SK-N-SH treated with all-trans-retinoic acid at 6 μM for 48 hours (cell line): ENCODE measurements around the gene F7.

Experiments
- GLIS3 ChIP-seq: fragments of 250-450 bp; sonication (Bioruptor Pico); IDR thresholded peaks from 2 replicates; pipeline ENCODE4 v1.5.0; 2020; ENCODE audit warnings: mild to moderate bottlenecking, moderate library complexity
- OSR1 ChIP-seq: fragments of 250-450 bp; sonication (Bioruptor Pico); IDR thresholded peaks from 2 replicates; pipeline ENCODE4 v1.8.0; 2022; ENCODE audit warnings: moderate library complexity, mild to moderate bottlenecking, inconsistent platforms
- PATZ1 ChIP-seq: fragments of 250-450 bp; sonication (Bioruptor Pico); IDR thresholded peaks from 2 replicates; pipeline ENCODE4 v1.8.0; 2020; ENCODE audit warnings: mild to moderate bottlenecking, moderate library complexity, borderline replicate concordance
- RARB ChIP-seq: fragments of 250-450 bp; sonication (Bioruptor Pico); IDR thresholded peaks from 2 replicates; pipeline ENCODE4 v1.8.0; 2021; ENCODE audit warnings: mild to moderate bottlenecking, moderate library complexity
- ZC3H10 ChIP-seq: fragments of 250-450 bp; sonication (Bioruptor Pico); IDR thresholded peaks from 2 replicates; pipeline ENCODE4 v1.5.1; 2021; ENCODE audit warnings: mild to moderate bottlenecking, moderate library complexity
- ZFP3 ChIP-seq: fragments of 250-450 bp; sonication (Bioruptor Pico); IDR thresholded peaks from 2 replicates; pipeline ENCODE4 v1.5.0; 2020; ENCODE audit warnings: mild to moderate bottlenecking, moderate library complexity
- ZFP30 ChIP-seq: fragments of 450-650 bp; formaldehyde crosslinking; IDR thresholded peaks from 2 replicates; pipeline ENCODE4 v1.5.0; 2022; ENCODE audit warnings: mild to moderate bottlenecking, moderate library complexity
- ZNF565 ChIP-seq: fragments of 450-650 bp; formaldehyde crosslinking; conservative IDR thresholded peaks from 2 replicates; pipeline ENCODE4 v1.5.0; 2020; ENCODE audit warnings: low read depth, mild to moderate bottlenecking, moderate library complexity

- TF ChIP-seq GLIS3 (CRISPR knock-in tag) (no peak), PATZ1 (no peak), RARB (CRISPR knock-in tag) (no peak), OSR1 (CRISPR knock-in tag) (no peak), ZNF565 (no peak), ZFP30 (CRISPR knock-in tag) (no peak), ZC3H10 (CRISPR knock-in tag) (no peak), ZFP3 (CRISPR knock-in tag) (no peak)
Observed at GRCh38 chr13:113116871-113117271, 11.3 kb downstream of the F7 start.
